Natural killer cell (primary cell): ENCODE results near the gene RNF4. TPM values are rescaled to one million over a fixed set of nuclear protein-coding genes. Genes with fewer than 3 reads are reported as not detected.
"Not testable (repeated sequence)": the region's sequence is repeated elsewhere in the genome, so short reads cannot be mapped to it uniquely, and the experiment has no call there.

Source experiments
- ATAC-seq, 3 donors: fragments of 150-1000 bp in 2 of 3; fragments of 200-7000 bp in 1 of 3; cut with Tn5 transposase; 1 replicate in 1 of 3; 2 replicates in 2 of 3; pipeline ENCODE4 v1.10.0; 2021; ENCODE audit warnings: mild to moderate bottlenecking in 2 of 3, moderate library complexity in 2 of 3
- DNase-seq, 2 donors: peaks; one replicate each; pipeline versions ENCODE4 v3.0.0 to v3.0.0-alpha.2; 2013 to 2021; ENCODE audit warnings: mixed read lengths in 1 of 2
- H3K27ac ChIP-seq: one replicate; pipeline ENCODE4 v1.5.1; 2013; ENCODE audit warnings: mild to moderate bottlenecking, low read length
- H3K27me3 ChIP-seq: one replicate; pipeline ENCODE4 v1.6.1; 2013; ENCODE audit warnings: low read length; ENCODE audit not compliant: control insufficient read depth, insufficient read depth
- H3K36me3 ChIP-seq: one replicate; pipeline ENCODE4 v1.6.1; 2013; ENCODE audit warnings: low read length; ENCODE audit not compliant: control insufficient read depth, insufficient read depth
- H3K4me1 ChIP-seq: one replicate; pipeline ENCODE4 v1.6.1; 2013; ENCODE audit warnings: low read length; ENCODE audit not compliant: control insufficient read depth, insufficient read depth
- H3K4me3 ChIP-seq: one replicate; pipeline ENCODE4 v1.5.1; 2013; ENCODE audit warnings: low read length
- H3K9me3 ChIP-seq: one replicate; pipeline ENCODE4 v1.6.1; 2013; ENCODE audit warnings: low read length; ENCODE audit not compliant: control insufficient read depth, insufficient read depth
- H3K27ac Mint-ChIP-seq, 2 donors: one replicate each; pipeline ENCODE4 v1.8.0; 2022; ENCODE audit warnings: mild to moderate bottlenecking in 2 of 2, mixed read lengths in 2 of 2, moderate library complexity in 1 of 2
- H3K27me3 Mint-ChIP-seq, 2 donors: one replicate each; pipeline ENCODE4 v1.8.0; 2022; ENCODE audit warnings: low read depth in 2 of 2, mixed read lengths in 2 of 2
- H3K36me3 Mint-ChIP-seq: one replicate; pipeline ENCODE4 v1.8.0; 2022; ENCODE audit warnings: mixed read lengths
- H3K4me1 Mint-ChIP-seq, 2 donors: one replicate each; pipeline ENCODE4 v1.8.0; 2022; ENCODE audit warnings: mixed read lengths in 2 of 2
- H3K4me3 Mint-ChIP-seq: one replicate; pipeline ENCODE4 v1.8.0; 2022; ENCODE audit warnings: mild to moderate bottlenecking, moderate library complexity, mixed read lengths
- H3K9me3 Mint-ChIP-seq, 2 donors: one replicate each; pipeline ENCODE4 v1.8.0; 2022; ENCODE audit warnings: mixed read lengths in 2 of 2
- WGBS: methylation state at CpG from one replicate; pipeline ENCODE4 v1.1.7; 2013; ENCODE audit warnings: missing lambda C conversion rate; ENCODE audit not compliant: insufficient coverage; 5-methylcytosine and 5-hydroxymethylcytosine counted together
- intact Hi-C: fragments of 100-400 bp; cut with micrococcal nuclease; formaldehyde crosslinking; loops from one replicate; pipeline ENCODE4 v1.14.2; 2022
- total RNA-seq, 4 donors: library from RNA; stranded (reverse); fragments of 120-200 nt in 1 of 4; gene quantifications; one replicate each; pipeline versions ENCODE4 v1.2.3 to v1.2.4, GENCODE V29; 2013 to 2022
- TF ChIP-seq, protein P1 (sequence below): fragments of 200-600 bp; IDR thresholded peaks from one replicate; pipeline ENCODE4 v1.8.0; 2022; ENCODE audit warnings: antibody characterized with exemption

RNF4 gene
- total RNA-seq, 3 donors from 2014 or later (not counting 1 experiment from before 2014, with no cell fraction given), result 103 to 130 (median 123) TPM

DNA sequence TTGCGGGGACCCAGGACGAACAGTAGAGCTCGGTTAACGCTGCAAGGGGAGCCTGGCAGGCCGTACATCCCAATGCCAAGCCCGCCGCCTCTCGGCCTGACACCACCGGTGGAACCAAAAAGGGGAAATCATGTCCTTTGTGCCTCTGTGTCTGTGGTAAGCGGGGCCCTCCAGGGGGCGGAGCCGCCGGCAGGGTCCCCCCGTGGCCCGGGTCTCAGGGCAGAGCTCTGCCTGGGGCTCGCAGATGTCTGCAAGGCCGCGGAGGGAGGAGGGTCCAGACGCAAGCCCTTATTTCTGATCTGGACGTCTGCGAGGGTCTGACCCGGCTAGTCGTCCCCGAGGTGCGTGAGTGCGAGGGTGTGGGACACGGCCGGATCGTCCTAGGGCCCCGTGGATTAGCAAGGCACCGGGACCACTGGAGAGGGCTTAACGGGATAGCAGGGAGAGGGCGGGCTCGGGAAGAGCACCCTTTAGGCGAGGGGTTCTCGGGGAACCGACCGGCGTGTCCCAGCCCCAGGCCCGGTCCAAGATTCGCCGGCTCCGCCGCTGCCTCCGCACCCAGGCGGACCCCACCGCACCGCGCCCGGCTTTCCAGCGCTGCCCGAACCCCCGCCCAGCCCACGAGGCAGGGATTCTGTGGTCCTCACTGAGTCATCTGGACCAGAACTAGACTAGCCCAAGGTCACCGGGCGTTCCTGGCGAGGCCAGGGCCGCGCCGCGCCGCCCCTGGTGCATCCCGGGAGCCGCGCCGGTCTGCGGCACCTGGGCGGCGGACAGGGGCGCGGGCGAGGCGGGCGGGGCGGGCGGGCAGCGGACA is 66.7 kb downstream of the RNF4 start:
- intact Hi-C loops, result loop anchor here (1.0 to 5.0 kb wide), 3 partner anchors 35 to 293 kb away; partner anchors contain the start of genes HAUS3, POLN and RNF4
- TF ChIP-seq, protein P1, sequence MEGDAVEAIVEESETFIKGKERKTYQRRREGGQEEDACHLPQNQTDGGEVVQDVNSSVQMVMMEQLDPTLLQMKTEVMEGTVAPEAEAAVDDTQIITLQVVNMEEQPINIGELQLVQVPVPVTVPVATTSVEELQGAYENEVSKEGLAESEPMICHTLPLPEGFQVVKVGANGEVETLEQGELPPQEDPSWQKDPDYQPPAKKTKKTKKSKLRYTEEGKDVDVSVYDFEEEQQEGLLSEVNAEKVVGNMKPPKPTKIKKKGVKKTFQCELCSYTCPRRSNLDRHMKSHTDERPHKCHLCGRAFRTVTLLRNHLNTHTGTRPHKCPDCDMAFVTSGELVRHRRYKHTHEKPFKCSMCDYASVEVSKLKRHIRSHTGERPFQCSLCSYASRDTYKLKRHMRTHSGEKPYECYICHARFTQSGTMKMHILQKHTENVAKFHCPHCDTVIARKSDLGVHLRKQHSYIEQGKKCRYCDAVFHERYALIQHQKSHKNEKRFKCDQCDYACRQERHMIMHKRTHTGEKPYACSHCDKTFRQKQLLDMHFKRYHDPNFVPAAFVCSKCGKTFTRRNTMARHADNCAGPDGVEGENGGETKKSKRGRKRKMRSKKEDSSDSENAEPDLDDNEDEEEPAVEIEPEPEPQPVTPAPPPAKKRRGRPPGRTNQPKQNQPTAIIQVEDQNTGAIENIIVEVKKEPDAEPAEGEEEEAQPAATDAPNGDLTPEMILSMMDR, result no peak
- H3K4me3 ChIP-seq, result peak overlapping the region; percentile 57
- H3K4me1 ChIP-seq, result peaks cover 27% of the 10 kb centered on the region
- no peaks in the 10 kb centered on the region for H3K27me3 Mint-ChIP-seq
- no peaks in the 10 kb centered on the region for H3K36me3 Mint-ChIP-seq
- WGBS, result 2% methylated on average over 77 of the region's 77 CpGs
- no peaks in the 10 kb centered on the region for H3K9me3 ChIP-seq
- H3K4me3 Mint-ChIP-seq, result peak overlapping the region; percentile 86
- peak overlapping the region; percentile 71 for H3K27ac ChIP-seq
- H3K36me3 ChIP-seq, result no peaks in the 10 kb centered on the region
- H3K27me3 ChIP-seq, result no peaks in the 10 kb centered on the region
- H3K4me1 Mint-ChIP-seq, result peaks cover 10 to 14% of the 10 kb centered on the region in 2 donors
- DNase-seq (peak; percentile 49 to 74), ATAC-seq (peak in 2 of 3 donors; percentile 14 to 18)
- peak overlapping the region; percentile 64 to 89 for H3K27ac Mint-ChIP-seq
- no peaks in the 10 kb centered on the region for H3K9me3 Mint-ChIP-seq

DNA sequence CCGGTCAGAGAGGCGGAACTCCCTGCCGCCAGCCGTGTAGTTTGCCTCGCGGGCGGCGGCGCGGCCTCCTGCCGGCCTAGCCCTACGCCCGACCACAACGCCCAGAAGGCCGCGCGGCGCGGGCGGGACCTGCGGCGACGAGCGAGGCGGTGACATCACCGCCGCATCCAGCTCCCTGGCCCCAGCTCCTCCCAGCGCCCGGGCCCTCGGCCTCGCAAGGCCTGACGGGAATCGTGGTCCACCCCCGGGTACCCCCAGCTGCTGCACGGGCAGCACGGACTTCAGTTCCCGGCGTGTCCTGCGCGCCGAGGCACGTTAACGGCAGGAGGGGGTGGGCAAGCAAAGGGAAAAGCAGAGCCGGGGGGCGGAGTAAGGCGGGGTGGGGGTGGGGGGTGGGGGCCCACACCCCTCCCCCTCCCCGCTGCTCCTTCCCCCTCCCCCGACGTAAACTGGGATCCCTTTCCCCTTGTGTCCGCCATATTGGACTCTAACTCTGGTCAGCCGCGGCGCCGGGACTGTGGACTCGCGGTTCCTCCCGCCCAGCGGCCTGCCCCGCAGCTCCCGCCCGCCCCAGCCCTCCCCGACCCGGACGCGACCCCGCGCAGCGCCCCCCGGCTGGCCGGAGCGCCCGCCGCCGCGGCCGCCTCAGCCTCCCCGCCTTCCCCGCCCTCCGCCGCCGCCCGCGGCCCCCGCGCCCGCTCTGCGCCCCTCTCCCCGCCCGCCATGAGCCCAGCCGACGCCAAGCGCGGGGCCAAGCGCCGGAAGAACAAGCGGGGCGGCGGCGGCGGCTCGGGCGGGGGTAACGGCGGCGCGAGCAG is 67.5 kb downstream of the RNF4 start, which contains the start of gene FAM193A:
FAM193A (plus strand) TSS at position 455 of the 818 bp plus-strand sequence; CDS start at position 724, 269 bp downstream.
- Histone ChIP-seq H3K9me3 (no peaks in the 10 kb centered on the region), H3K4me3 (peak within 1 kb of the TSS; percentile 57), H3K4me1 (peaks cover 27% of the 10 kb centered on the region), H3K27ac (peak within 1 kb of the TSS; percentile 71), H3K36me3 (no peaks in the 10 kb centered on the region), H3K27me3 (no peaks in the 10 kb centered on the region)
- H3K27ac Mint-ChIP-seq, result peak within 1 kb of the TSS; percentile 83 to 89
- DNase-seq (peak; percentile 97 to 99), ATAC-seq (peak; percentile 93 to 98 (median 93))
- H3K36me3 Mint-ChIP-seq, result no peaks in the 10 kb centered on the region
- peaks cover 10 to 14% of the 10 kb centered on the region in 2 donors for H3K4me1 Mint-ChIP-seq
- TF ChIP-seq, protein P1, result no peak
- under 1% methylated on average over 97 of the region's 106 CpGs for WGBS
- H3K9me3 Mint-ChIP-seq, result no peaks in the 10 kb centered on the region
- no peaks in the 10 kb centered on the region for H3K27me3 Mint-ChIP-seq
- H3K4me3 Mint-ChIP-seq, result peak within 1 kb of the TSS; percentile 88
- intact Hi-C loops, result loop anchor here (1.0 to 5.0 kb wide), 3 partner anchors 34 to 294 kb away; partner anchors contain the start of genes HAUS3, POLN and RNF4

DNA sequence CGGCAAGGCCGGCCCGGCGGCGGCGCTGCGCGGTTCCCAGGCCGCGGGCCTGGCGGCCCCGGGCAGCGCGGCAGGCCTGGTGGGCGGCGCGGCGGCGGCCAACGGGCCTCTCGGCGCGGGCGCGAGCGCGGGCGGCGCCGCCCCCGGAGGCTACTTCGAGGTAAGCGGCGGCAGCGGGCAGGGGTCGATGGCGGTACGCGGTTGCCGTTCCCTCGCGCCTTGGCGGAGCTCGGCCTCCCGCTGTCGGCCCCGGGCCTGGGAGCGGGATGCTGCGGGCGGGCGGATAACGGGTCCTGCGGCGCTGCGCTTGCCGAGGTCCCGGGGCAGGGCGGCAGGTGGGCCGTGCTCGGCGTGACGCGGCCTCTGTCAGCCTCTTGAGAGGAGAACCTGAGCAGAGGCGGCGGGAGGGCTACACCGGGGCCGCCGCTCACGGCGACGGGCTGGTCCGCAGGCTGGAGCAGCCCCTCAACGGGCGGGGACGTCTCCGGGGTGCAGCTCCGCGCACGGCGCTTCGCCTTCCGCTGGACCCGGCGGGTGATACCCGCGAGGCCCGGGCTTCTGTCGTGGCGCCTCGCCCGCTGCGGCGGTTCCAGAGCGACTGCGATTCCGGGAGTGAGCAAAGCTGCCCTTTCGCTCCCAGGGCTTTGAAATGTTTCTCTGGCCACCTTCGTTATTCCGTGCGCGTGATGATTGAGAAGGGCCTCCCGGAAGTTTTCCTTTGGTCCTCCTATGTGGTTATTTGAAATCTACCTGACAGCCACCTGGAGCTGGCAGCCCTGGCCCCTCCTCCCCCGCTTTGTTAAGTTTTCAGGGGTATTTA is 68.3 kb downstream of the RNF4 start:
- no peaks in the 10 kb centered on the region for H3K36me3 Mint-ChIP-seq

DNA sequence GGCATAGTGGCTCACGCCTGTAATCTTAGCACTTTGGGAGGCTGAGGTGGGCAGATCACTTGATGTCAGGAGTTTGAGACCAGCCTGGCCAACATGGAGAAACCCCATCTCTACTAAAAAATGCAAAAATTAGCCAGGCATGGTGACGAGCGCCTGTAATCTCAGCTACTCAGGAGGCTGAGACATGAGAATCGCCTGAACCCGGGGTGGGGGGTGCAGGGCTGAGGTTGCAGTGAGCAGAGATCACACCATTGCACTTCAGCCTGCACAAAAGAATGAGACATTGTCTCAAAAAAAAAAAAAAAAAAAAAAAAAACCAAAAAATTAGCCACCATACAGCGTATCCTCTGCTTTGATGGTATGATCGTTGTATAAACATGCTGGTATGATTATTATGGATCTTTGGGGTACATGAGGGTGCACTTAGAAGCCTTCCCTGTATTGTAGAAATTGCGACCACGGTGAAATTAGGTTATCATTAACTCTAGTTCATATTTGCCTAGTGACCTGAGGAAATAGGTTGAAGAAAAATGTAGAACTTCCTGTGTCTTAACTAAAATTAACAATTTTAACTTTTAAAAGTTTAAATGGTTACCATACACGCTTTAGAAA is 74.8 kb downstream of the RNF4 start:
- H3K27me3 ChIP-seq, H3K27me3 Mint-ChIP-seq, H3K36me3 ChIP-seq, H3K4me3 ChIP-seq, H3K27ac Mint-ChIP-seq, DNase-seq, H3K4me1 ChIP-seq, H3K27ac ChIP-seq, H3K9me3 Mint-ChIP-seq, H3K9me3 ChIP-seq, intact Hi-C loops, H3K4me3 Mint-ChIP-seq, H3K36me3 Mint-ChIP-seq, ATAC-seq: not testable (repeated sequence)
- 95% methylated on average over 7 of the region's 10 CpGs for WGBS
- peaks cover 22 to 31% of the 10 kb centered on the region in 2 donors for H3K4me1 Mint-ChIP-seq

More for the DNA sequence above, 68.3 kb downstream of the RNF4 start:
- H3K27me3 Mint-ChIP-seq, result no peaks in the 10 kb centered on the region
- H3K9me3 ChIP-seq, result no peaks in the 10 kb centered on the region
- H3K36me3 ChIP-seq, result no peaks in the 10 kb centered on the region
- intact Hi-C loops, result loop anchor here (2.0 to 5.0 kb wide), 2 partner anchors 34 to 295 kb away; partner anchors contain the start of genes HAUS3 and POLN
- H3K4me1 Mint-ChIP-seq, result peaks cover 10 to 14% of the 10 kb centered on the region in 2 donors
- TF ChIP-seq, protein P1, result no peak
- peak overlapping the region; percentile 45 for H3K4me3 ChIP-seq
- DNase-seq, result peak; percentile 61 to 73
- H3K4me3 Mint-ChIP-seq, result peak overlapping the region; percentile 88
- peaks cover 27% of the 10 kb centered on the region for H3K4me1 ChIP-seq
- H3K27me3 ChIP-seq, result no peaks in the 10 kb centered on the region
- peak overlapping the region; percentile 63 for H3K27ac ChIP-seq
- no peaks in the 10 kb centered on the region for H3K9me3 Mint-ChIP-seq
- ATAC-seq, result peak; percentile 6 to 18 (median 15)
- WGBS, result under 1% methylated on average over 103 of the region's 103 CpGs
- peak overlapping the region; percentile 83 to 89 for H3K27ac Mint-ChIP-seq
